H9 (cell line): ENCODE data around the gene ENDOV. TPM values are rescaled to one million over a fixed set of nuclear protein-coding genes. Genes with fewer than 3 reads are reported as not detected.

Experiments used
- DNase-seq: peaks from one replicate; pipeline ENCODE4 v3.0.0-alpha.2; 2017
- H2AFZ ChIP-seq: one replicate; pipeline ENCODE4 v1.6.1; 2013; ENCODE audit warnings: mild to moderate bottlenecking, low read length, control low read depth, moderate library complexity
- H2AK5ac ChIP-seq: 2 replicates; pipeline ENCODE4 v1.6.1; 2013; ENCODE audit warnings: low read length, control low read depth, mixed read lengths; ENCODE audit not compliant: insufficient read length
- H2BK120ac ChIP-seq: one replicate; pipeline ENCODE4 v1.6.1; 2013; ENCODE audit warnings: low read depth, mild to moderate bottlenecking, low read length, control low read depth, inconsistent platforms; ENCODE audit not compliant: poor library complexity, severe bottlenecking
- H2BK12ac ChIP-seq: 2 replicates; pipeline ENCODE4 v1.6.1; 2013; ENCODE audit warnings: low read length, control low read depth, mixed read lengths, low read depth; ENCODE audit not compliant: insufficient read length
- H2BK15ac ChIP-seq: 2 replicates; pipeline ENCODE4 v1.6.1; 2013; ENCODE audit warnings: low read depth, low read length, control low read depth
- H2BK20ac ChIP-seq: one replicate; pipeline ENCODE4 v1.6.1; 2013; ENCODE audit warnings: low read depth, mild to moderate bottlenecking, low read length, control low read depth, inconsistent platforms; ENCODE audit not compliant: poor library complexity, severe bottlenecking
- H2BK5ac ChIP-seq: 2 replicates; pipeline ENCODE4 v1.6.1; 2013; ENCODE audit warnings: low read length, control low read depth, mixed read lengths; ENCODE audit not compliant: insufficient read length
- H3K14ac ChIP-seq: 2 replicates; pipeline ENCODE4 v1.6.1; 2013; ENCODE audit warnings: low read length, control low read depth; ENCODE audit not compliant: insufficient read depth
- H3K18ac ChIP-seq: 2 replicates; pipeline ENCODE4 v1.6.1; 2013; ENCODE audit warnings: low read depth, mild to moderate bottlenecking, mixed read lengths, low read length, control low read depth; ENCODE audit not compliant: insufficient read length
- H3K23ac ChIP-seq: 2 replicates; pipeline ENCODE4 v1.6.1; 2013; ENCODE audit warnings: low read length, control low read depth, mixed read lengths, low read depth; ENCODE audit not compliant: insufficient read length
- H3K23me2 ChIP-seq: 2 replicates; pipeline ENCODE4 v1.6.1; 2013; ENCODE audit warnings: low read depth, mild to moderate bottlenecking, mixed read lengths, low read length, control low read depth; ENCODE audit not compliant: insufficient read length, poor library complexity, severe bottlenecking
- H3K27ac ChIP-seq: 2 replicates; pipeline ENCODE4 v1.5.1; 2013; ENCODE audit warnings: low read length, control low read depth, mixed read lengths, low read depth; ENCODE audit not compliant: insufficient read length
- H3K27me3 ChIP-seq: 2 replicates; pipeline ENCODE4 v1.6.1; 2013; ENCODE audit warnings: low read length, control low read depth, inconsistent platforms; ENCODE audit not compliant: insufficient read depth
- H3K4ac ChIP-seq: 2 replicates; pipeline ENCODE4 v1.6.1; 2013; ENCODE audit warnings: low read depth, mild to moderate bottlenecking, control low read depth, inconsistent platforms, low read length, moderate library complexity
- H3K4me1 ChIP-seq: 2 replicates; pipeline ENCODE4 v1.6.1; 2013; ENCODE audit warnings: low read length, control low read depth, inconsistent platforms; ENCODE audit not compliant: insufficient read depth
- H3K4me2 ChIP-seq: 2 replicates; pipeline ENCODE4 v1.6.1; 2013; ENCODE audit warnings: low read length, control low read depth, mixed read lengths; ENCODE audit not compliant: insufficient read length, insufficient read depth
- H3K56ac ChIP-seq: 2 replicates; pipeline ENCODE4 v1.6.1; 2013; ENCODE audit warnings: low read depth, mild to moderate bottlenecking, mixed read lengths, low read length, control low read depth; ENCODE audit not compliant: insufficient read length
- H3K79me1 ChIP-seq: 2 replicates; pipeline ENCODE4 v1.6.1; 2013; ENCODE audit warnings: low read depth, mild to moderate bottlenecking, moderate library complexity, low read length, control low read depth, inconsistent platforms; ENCODE audit not compliant: insufficient read depth, poor library complexity, severe bottlenecking
- H3K79me2 ChIP-seq: 2 replicates; pipeline ENCODE4 v1.6.1; 2013; ENCODE audit warnings: low read length, control low read depth, inconsistent platforms; ENCODE audit not compliant: insufficient read depth
- H3K9ac ChIP-seq: 2 replicates; pipeline ENCODE4 v1.6.1; 2013; ENCODE audit warnings: low read length, control low read depth, mixed read lengths; ENCODE audit not compliant: insufficient read length; ENCODE audit errors: extremely low read depth
- H3K9me3 ChIP-seq: one replicate; pipeline ENCODE4 v1.6.1; 2013; ENCODE audit warnings: low read depth, low read length, inconsistent platforms; ENCODE audit not compliant: control insufficient read depth
- H3T11ph ChIP-seq: one replicate; pipeline ENCODE4 v1.6.1; 2013; ENCODE audit warnings: mild to moderate bottlenecking, low read length, control low read depth, inconsistent platforms
- H4K20me1 ChIP-seq: one replicate; pipeline ENCODE4 v1.6.1; 2013; ENCODE audit not compliant: control insufficient read depth, insufficient read length, insufficient read depth
- H4K5ac ChIP-seq: 2 replicates; pipeline ENCODE4 v1.6.1; 2013; ENCODE audit warnings: low read depth, mild to moderate bottlenecking, mixed read lengths, low read length, control low read depth; ENCODE audit not compliant: insufficient read length
- H4K8ac ChIP-seq: replicated peaks from 2 replicates; pipeline ENCODE4 v1.6.1; 2013; ENCODE audit warnings: low read length, control low read depth, mixed read lengths, low read depth; ENCODE audit not compliant: insufficient read length
- H4K91ac ChIP-seq: 2 replicates; pipeline ENCODE4 v1.6.1; 2013; ENCODE audit warnings: low read depth, mild to moderate bottlenecking, moderate library complexity, mixed read lengths, low read length, control low read depth; ENCODE audit not compliant: insufficient read length
- H3K27ac Mint-ChIP-seq, 3 experiments: 2 replicates in 2 of 3; 3 replicates in 1 of 3; pipeline ENCODE4 v1.8.0; 2020 to 2021; ENCODE audit warnings: mixed read lengths in 3 of 3, mild to moderate bottlenecking in 1 of 3, moderate library complexity in 1 of 3
- H3K27me3 Mint-ChIP-seq: 2 replicates; pipeline ENCODE4 v1.8.0; 2021; ENCODE audit warnings: low read depth, mild to moderate bottlenecking, moderate library complexity, mixed read lengths
- H3K36me3 Mint-ChIP-seq, 3 experiments: 2 replicates in 2 of 3; 3 replicates in 1 of 3; pipeline ENCODE4 v1.8.0; 2020 to 2021; ENCODE audit warnings: low read depth in 3 of 3, mixed read lengths in 3 of 3; ENCODE audit not compliant: insufficient read depth in 1 of 3
- H3K4me1 Mint-ChIP-seq, 2 experiments: 2 replicates each; pipeline ENCODE4 v1.8.0; 2020; ENCODE audit warnings: mixed read lengths in 2 of 2
- H3K4me3 Mint-ChIP-seq, 2 experiments: 2 replicates in 1 of 2; 3 replicates in 1 of 2; pipeline ENCODE4 v1.8.0; 2020 to 2021; ENCODE audit warnings: mild to moderate bottlenecking in 2 of 2, mixed read lengths in 2 of 2, moderate library complexity in 1 of 2
- H3K9me3 Mint-ChIP-seq, 2 experiments: 2 replicates in 1 of 2; 3 replicates in 1 of 2; pipeline ENCODE4 v1.8.0; 2020; ENCODE audit warnings: mild to moderate bottlenecking in 2 of 2, mixed read lengths in 2 of 2, moderate library complexity in 1 of 2
- WGBS: extraction: QIAGEN DNeasy Blood & Tissue Kit; methylation state at CpG from one replicate; pipeline ENCODE4 v1.1.7; 2013; ENCODE audit warnings: missing lambda C conversion rate, low lambda C conversion rate, mixed read lengths; ENCODE audit not compliant: insufficient read length; ENCODE audit errors: extremely low coverage; 5-methylcytosine and 5-hydroxymethylcytosine counted together
- total RNA-seq: library from RNA; stranded (reverse); gene quantifications from 2 replicates; pipeline ENCODE4 v1.2.1, GENCODE V29; 2021
- TF ChIP-seq, protein P1 (sequence below): fragments of 200-600 bp; sonication (generic); conservative IDR thresholded peaks from 3 replicates; pipeline ENCODE4 v1.8.0; 2021; ENCODE audit warnings: antibody characterized with exemption, mild to moderate bottlenecking

The ENDOV gene
- total RNA-seq, 1 experiment from 2014 or later = 17.1 TPM

DNA sequence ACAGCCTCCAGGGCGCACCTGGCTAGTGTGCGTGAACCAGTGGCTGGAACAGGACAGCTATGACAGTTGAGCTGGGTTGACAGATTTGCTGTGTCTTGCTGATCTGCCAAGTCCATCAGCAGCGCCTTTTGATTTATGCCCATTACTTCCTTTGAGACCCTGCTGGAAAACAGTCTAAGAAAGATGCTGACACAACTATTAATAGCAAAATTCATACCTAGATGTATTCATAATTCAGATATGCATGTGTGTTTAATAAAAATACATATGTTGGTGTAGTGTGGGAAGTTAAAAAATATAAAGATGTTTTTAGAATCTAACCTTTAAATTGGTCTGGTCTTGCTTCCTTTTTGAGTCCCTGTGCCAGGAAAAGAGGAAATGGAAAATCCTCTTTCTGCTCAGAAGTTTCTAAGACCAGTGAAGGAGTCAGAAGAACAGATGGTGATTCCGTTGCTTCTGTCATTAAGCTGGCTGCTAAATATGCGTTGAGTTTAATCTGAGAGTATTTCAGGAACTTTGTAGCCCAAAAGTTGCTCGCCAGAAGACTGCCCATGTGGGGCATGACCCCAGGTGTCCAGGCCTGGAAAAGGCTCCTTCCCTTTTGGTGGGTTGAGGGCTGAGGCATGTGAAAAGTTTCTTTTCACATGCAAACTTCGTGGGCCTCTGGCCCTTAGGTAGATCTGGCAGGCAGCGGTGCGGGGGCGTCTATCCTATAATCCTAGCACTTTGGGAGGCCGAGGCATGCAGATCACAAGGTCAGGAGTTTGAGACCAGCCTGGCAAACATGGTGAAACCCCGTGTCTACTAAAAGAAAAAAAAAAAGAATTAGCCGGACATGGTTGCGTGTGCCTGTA lies 40.0 kb upstream of the ENDOV start:
- H2BK15ac ChIP-seq = no peak overlapping the region
- H4K91ac ChIP-seq = no peak overlapping the region
- no peak overlapping the region for H3K56ac ChIP-seq
- H3K27me3 ChIP-seq = no peaks in the 10 kb centered on the region
- H3K9me3 ChIP-seq = no peaks in the 10 kb centered on the region
- no peak overlapping the region for H3K4ac ChIP-seq
- H3T11ph ChIP-seq = no peak overlapping the region
- H3K14ac ChIP-seq = no peak overlapping the region
- Mint-ChIP-seq H3K27me3 (no peaks in the 10 kb centered on the region), H3K36me3 (peaks cover 22 to 80% (median 63%) of the 10 kb centered on the region in 3 experiments), H3K4me3 (peak overlapping the region in 1 of 2 experiments; percentile 7; a peak in 1 of 5 replicates), H3K4me1 (peaks cover 12 to 17% of the 10 kb centered on the region in 2 experiments), H3K27ac (peak overlapping the region in 1 of 3 experiments; percentile 53; a peak in 3 of 7 replicates), H3K9me3 (no peaks in the 10 kb centered on the region)
- no peak overlapping the region for H4K8ac ChIP-seq
- no peaks in the 10 kb centered on the region for H3K79me1 ChIP-seq
- no peaks in the 10 kb centered on the region for H3K79me2 ChIP-seq
- H2BK120ac ChIP-seq = no peak overlapping the region
- H2AK5ac ChIP-seq = no peak overlapping the region
- DNase-seq = no peak
- H3K27ac ChIP-seq = no peak overlapping the region
- no peak overlapping the region for H3K18ac ChIP-seq
- H3K9ac ChIP-seq = no peak overlapping the region
- no peaks in the 10 kb centered on the region for H4K20me1 ChIP-seq
- no peak overlapping the region for H2BK20ac ChIP-seq
- no peaks in the 10 kb centered on the region for H3K23me2 ChIP-seq
- H2AFZ ChIP-seq = no peak overlapping the region
- H2BK5ac ChIP-seq = no peak overlapping the region
- TF ChIP-seq, protein P1, sequence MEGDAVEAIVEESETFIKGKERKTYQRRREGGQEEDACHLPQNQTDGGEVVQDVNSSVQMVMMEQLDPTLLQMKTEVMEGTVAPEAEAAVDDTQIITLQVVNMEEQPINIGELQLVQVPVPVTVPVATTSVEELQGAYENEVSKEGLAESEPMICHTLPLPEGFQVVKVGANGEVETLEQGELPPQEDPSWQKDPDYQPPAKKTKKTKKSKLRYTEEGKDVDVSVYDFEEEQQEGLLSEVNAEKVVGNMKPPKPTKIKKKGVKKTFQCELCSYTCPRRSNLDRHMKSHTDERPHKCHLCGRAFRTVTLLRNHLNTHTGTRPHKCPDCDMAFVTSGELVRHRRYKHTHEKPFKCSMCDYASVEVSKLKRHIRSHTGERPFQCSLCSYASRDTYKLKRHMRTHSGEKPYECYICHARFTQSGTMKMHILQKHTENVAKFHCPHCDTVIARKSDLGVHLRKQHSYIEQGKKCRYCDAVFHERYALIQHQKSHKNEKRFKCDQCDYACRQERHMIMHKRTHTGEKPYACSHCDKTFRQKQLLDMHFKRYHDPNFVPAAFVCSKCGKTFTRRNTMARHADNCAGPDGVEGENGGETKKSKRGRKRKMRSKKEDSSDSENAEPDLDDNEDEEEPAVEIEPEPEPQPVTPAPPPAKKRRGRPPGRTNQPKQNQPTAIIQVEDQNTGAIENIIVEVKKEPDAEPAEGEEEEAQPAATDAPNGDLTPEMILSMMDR = no peak
- H3K23ac ChIP-seq = no peak overlapping the region
- H2BK12ac ChIP-seq = no peak overlapping the region
- no peak overlapping the region for H3K4me2 ChIP-seq
- WGBS = no CpG with 5 or more reads among the region's 14 CpGs
- no peak overlapping the region for H4K5ac ChIP-seq
- no peaks in the 10 kb centered on the region for H3K4me1 ChIP-seq
